Erythroblast (primary cell): ENCODE data around the gene UCP2.

Experiments
- DNase-seq, 2 experiments: peaks; one replicate each; lab custom pipeline; 2025; lab: John Stamatoyannopoulos, UW
- GATA1 ChIP-seq: IDR thresholded peaks from 2 replicates; pipeline ENCODE4 v1.6.1; 2011; ENCODE audit warnings: low read depth, mild to moderate bottlenecking, control low read depth, low read length, moderate library complexity
- POLR2A ChIP-seq: IDR thresholded peaks from 2 replicates; pipeline ENCODE4 v1.6.1; 2011; ENCODE audit warnings: mild to moderate bottlenecking, low read length

The UCP2 gene

DNA sequence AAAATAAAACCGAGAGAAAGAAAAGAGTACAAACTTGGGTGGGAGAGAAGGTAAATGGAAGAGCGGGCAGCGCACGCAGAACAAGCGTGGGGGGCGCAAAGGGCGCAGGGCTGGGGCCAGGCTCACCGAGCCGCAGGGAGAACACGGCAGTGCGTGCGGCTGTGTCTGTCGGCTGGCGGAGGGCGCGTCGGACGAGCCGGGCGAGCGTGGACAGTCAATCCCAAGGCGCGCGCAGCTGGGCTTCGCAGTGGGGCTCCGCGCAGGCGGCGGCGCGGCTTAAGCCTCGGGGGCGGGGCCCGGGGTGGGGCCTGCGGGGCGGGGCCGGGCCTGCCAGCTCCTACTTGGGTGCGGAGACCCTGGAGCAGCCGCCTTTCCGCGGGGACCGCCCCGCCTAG is at the start of gene UCP2:
UCP2 (minus strand) TSS at position 249 of the 395 bp plus-strand sequence. CDS start 4,465 bp downstream, outside the sequence.
- TF ChIP-seq GATA1: no peak
- peak; percentile 71 for TF ChIP-seq POLR2A
- peak; percentile 91 to 94 for DNase-seq

DNA sequence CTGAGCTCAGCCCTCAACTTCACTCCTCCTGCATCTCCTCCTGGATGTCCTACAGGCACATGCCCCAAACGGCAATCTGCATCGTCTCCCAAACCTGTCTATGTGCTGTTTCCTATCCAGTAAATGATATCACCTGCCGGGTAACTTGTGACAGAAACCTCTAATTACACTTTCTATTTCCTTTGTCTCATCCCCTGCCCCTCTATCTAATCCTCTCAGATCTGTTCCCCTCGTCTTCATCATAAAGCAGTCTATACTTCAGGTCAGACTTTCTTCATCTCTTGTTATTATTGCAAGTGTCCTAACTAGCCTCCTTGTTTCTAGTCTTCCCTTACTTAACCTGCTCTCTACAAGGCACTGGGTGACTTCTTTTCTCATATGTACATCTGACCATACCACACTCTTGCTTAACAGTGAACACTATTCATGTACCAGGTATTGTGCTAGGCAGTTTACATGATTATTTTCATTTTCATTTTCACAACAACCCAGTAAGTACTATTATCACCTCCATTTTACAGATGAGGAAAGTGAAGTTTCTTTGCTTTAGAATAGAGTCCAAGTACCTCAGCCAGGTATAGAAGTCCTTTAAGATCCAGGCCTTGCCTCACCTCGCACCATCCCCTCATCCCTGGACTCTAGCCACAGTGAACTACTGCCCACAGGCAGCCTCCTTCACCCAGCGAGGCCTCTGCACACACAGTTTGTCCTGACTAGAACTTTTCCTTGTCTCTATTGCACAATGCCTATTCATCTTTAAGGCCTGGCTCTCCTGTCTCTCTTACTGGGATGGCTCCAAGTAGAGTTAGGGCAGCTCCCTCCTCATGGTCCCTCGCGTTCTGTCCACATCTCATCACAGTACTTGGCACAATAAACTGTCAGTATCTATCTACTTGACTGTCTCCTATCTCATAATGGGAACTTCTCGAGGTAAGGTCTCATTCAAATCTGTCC is 48.4 kb upstream of the UCP2 start:
- TF ChIP-seq GATA1: no peak
- no peak for TF ChIP-seq POLR2A
- DNase-seq: no peak

DNA sequence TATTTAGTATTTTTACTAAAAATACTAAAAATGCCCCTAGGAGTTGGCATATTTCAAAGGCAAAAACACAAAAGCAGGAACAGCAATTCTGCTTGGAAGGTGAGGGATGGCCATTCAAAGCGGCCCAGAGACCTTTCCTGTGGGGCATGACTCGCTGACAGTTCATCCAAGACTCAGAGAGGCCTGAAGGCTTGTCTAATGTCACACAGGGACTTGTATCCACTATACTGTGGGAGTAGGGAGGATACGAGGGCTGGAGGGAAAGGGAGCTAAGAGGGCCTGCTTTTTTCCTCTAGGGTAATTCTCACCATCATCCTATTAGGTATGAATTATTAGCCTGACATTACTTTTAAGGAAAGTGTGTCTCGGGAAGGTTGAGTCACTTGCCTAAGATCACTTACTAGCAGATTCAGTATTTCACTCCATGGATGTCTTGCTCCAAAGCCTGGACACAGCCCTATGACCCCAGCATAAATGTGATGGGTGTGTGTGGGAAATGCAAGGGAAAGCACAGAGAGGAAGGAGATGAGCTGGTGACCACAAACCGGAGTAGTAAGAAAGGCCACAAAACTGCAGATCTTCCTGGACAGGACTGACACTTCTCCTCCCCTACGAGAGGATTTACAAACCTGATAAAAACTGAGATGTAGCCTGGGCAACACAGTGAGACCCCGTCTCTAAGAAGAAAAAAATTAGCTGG is 43.0 kb upstream of the UCP2 start:
- TF ChIP-seq POLR2A (no peak), GATA1 (no peak)
- DNase-seq: no peak

GRCh38 chr11:74024261-74025029 is 41.8 kb upstream of the UCP2 start:
- TF ChIP-seq GATA1: no peak
- TF ChIP-seq POLR2A: no peak

GRCh38 chr11:74023276-74023675 is 40.6 kb upstream of the UCP2 start:
- no peak for DNase-seq
- no peak for TF ChIP-seq POLR2A
- TF ChIP-seq GATA1: no peak

More at GRCh38 chr11:74024261-74025029, 41.8 kb upstream of the UCP2 start:
- DNase-seq: peak; percentile 84 to 94

GRCh38 chr11:74022546-74022945 is 39.9 kb upstream of the UCP2 start:
- TF ChIP-seq POLR2A (no peak), GATA1 (no peak)
- DNase-seq: no peak

- no peak for DNase-seq
- no peak for TF ChIP-seq POLR2A
- no peak for TF ChIP-seq GATA1
These were observed 39.4 kb upstream of the UCP2 start for GRCh38 chr11:74021998-74022397.

DNA sequence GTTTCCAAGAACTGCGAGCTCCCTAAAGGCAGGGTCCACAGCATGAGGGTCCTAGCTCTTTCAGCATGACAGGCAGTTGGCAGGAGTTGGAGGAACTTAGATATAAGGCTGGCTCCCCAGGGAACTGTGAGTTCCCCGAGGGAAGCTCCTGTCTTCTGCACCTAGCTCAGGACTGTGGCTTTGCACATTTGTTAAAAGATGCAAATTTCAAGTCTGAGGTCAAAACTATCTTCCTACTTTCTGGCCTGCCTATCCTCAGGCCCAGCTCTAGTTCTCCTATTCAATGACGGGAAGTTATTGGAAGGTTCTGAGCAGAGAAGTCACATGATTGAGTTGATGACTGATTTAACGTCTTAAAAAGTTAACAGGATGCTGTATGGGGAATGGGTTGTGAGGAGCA is 37.9 kb upstream of the UCP2 start:
- DNase-seq: no peak
- TF ChIP-seq GATA1 (no peak), POLR2A (no peak)

DNA sequence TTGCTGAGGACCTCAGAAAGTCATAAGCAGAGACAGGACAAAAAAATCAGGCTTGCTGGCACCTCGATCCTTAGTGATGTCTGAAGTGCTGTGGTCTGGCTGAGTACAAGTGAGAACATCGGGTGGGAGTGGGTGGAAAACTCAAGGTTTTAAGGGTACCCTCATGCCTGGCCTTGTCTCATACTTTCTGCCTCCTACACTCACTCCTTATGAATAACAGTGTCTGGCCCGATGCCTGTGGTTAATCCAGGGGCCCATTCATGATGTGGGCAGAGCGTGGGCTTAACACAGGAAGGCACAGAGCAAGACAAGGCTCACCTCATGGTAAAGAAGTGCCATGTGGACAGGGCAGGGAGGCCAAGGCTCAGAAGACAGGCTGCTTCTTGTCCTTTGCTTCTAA is 37.2 kb upstream of the UCP2 start:
- DNase-seq: no peak
- TF ChIP-seq POLR2A: no peak
- TF ChIP-seq GATA1: no peak

DNA sequence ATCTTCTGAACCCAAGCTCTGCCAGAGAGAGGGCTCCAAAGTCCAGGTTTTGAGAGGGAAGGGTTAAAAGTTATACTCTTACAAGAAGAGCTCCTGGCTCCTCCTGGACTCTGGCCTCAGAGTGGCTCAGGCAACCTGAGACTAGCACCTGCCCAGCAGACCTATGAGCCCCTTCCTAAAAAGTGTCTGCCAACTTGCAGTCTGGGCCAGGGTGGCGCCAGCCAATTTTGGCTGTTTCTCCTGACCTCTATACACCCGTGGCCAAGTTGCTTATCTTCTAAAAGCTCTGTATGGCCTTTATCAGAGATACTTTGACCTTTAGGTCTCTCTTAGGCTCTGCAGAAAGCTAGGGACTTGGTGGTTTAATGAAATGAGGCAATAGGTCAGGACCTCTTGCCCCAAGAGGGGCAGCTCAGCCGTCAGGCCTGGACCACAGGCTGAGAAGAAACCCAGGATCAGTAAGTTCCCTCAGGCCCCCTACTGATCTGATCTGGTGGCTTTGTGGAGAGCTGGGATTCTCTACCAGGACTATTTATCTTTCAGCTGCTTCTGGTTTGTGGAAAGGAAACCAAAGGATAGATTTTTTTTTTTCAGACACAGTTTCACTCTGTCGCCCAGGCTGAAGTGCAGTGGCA is 36.6 kb upstream of the UCP2 start:
- no peak for TF ChIP-seq POLR2A
- no peak for TF ChIP-seq GATA1
- DNase-seq: peak; percentile 50 to 51

DNA sequence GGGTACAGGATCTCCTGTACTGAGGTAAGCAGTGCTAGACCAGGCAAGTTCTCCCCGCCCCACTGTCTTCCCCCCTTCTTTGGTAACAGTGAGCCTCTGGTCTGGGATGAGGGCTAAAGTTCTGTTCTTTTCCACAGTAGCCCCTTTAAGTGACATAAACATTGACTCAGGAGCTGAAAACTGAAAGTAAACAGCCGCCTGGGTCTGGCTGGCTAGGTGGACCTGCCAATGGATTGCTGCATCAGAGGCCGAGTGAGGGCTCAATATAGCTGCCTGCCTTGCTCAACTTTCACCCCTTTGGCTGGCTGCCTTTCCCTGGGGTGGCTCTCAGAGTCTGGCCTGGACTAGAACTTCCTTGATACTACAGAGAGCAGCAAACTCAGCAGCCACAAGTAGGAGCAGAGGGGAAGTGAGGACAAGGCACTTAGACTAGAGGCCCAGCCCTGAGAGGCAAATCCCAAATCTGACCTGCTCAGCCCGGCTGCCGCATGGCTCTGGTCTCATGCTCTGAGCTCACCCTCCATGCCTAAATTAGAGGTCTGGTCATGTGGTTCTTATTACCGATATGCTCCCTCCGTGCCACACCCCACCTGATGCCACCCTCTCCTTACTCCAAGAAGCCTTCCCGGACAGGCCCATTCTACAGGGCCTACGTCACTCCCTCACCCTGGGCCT is 35.8 kb upstream of the UCP2 start:
- peak; percentile 75 to 89 for DNase-seq

DNA sequence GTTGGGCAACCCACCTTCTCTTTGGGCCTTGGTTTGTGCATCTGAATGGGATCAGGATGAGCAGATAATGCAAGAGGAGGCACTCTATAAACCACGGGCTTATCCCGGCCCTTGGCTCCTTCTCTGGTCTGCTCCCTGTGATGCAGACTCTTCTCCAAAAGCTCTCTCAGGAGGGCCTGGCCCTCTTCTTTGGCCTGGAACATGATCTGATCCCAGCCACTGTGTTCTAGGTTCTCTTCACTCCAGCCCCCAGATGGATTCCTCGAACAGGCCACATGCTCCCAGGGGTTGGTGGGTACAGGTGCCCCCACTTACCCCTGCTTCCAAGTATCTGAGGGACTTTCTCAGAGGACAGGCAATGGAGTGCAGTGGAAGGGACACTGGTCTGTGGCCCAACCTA is 35.0 kb upstream of the UCP2 start:
- DNase-seq: no peak
- TF ChIP-seq GATA1 (no peak), POLR2A (no peak)

More for the DNA sequence above, 35.8 kb upstream of the UCP2 start:
- TF ChIP-seq GATA1 (no peak), POLR2A (no peak)
